ENCODE measurements around the gene HSP90AA1.

DNA sequence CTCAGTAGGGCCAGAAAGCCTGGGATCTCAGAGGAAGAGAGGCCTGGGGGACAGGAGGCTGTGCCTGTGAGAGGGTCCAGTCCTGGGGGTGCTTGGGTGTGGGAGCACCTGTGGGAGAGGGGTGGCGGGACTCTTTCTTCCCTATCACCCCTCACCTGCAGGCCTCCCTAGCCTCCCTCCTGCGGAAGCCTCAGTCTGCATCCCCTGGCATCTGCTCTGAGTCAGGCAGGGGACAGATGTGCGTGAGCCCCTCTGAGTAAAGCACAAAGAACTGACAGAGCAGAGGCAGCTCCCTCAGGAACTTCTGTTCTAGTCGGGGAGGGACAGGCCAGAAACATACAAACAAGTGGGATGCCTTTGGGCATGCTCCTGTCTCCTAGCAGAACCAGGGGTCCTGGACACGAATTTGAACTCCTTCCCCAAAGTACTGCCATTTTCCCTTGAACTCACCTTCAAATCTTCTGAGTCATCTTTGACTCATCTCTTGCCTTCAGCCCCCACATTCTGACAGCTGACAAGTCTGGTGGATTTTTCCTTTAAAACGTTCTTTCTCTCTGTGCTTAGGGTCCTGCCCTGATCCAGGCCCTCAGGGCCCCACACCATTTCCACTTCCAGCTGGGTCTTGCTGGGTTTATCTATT, 8.5 kb upstream of the HSP90AA1 start:
- TF ChIP-seq, protein P1, sequence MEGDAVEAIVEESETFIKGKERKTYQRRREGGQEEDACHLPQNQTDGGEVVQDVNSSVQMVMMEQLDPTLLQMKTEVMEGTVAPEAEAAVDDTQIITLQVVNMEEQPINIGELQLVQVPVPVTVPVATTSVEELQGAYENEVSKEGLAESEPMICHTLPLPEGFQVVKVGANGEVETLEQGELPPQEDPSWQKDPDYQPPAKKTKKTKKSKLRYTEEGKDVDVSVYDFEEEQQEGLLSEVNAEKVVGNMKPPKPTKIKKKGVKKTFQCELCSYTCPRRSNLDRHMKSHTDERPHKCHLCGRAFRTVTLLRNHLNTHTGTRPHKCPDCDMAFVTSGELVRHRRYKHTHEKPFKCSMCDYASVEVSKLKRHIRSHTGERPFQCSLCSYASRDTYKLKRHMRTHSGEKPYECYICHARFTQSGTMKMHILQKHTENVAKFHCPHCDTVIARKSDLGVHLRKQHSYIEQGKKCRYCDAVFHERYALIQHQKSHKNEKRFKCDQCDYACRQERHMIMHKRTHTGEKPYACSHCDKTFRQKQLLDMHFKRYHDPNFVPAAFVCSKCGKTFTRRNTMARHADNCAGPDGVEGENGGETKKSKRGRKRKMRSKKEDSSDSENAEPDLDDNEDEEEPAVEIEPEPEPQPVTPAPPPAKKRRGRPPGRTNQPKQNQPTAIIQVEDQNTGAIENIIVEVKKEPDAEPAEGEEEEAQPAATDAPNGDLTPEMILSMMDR (IDR thresholded peaks at IDR 0.05): no peak
- TF ChIP-seq POLR2A (IDR thresholded peaks at IDR 0.05): no peak
- TF ChIP-seq POLR2AphosphoS5 (IDR thresholded peaks at IDR 0.05): no peak
